Activated naive CD4-positive, alpha-beta T cell treated with Interleukin-2 at 50 U/mL for 16 hours (primary cell): ENCODE measurements around the gene SLC35B4.

ENCODE experiments used
- DNase-seq: peaks from one replicate; pipeline ENCODE4 v3.0.0-alpha.2; 2020

Gene SLC35B4

DNA sequence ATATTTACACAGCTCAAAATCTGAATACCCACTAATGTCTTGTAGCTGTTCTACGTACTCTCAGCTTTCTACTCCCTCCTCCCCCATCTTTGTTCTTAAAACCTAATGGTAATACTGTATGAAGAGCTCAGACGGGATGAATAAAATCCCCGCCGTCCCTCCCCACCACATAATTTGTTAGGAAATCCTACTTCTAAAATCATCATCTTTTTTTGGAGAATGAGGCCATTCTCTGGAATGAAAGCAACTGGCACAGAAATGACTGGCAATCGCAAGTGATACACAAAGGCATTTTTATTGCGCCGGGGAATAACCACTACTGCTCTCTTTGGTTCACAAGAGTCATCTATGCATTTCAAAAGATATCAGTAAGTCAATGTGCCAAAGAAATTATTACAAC is 27.3 kb downstream of the SLC35B4 start:
- DNase-seq: no peak

DNA sequence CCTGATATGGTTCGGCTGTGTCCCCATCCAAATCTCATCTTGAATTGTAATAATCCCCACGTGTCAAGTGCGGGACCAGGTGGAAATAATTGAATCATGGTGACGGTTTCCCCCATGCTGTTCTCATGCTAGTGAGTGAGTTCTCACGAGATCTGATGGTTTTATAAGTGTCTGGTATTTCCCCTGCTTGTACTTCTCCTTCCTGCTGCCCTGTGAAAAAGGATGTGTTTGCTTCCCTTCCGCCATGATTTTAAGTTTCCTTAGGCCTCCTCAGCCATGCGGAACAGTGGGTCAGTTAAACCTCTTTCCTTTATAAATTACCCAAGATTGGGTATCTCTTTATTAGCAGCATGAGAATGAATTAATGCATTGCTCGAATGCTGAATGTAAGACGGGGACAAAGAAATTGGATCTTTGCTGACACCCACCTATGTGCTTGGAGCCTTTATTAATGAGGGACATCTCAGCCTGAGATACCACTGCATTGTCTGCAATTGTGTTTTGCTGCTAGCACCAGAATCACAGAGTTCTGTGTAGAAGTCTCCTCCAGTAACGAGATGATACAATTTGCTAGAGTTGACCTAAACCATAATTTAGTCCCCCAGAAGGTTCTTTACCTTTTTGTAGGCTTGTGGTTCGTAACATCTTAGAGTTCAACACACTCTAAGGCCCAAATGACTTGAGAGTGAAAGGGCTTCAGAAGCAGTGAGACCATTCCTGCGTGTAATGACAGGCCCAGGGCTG is 28.6 kb downstream of the SLC35B4 start:
- no peak for DNase-seq

DNA sequence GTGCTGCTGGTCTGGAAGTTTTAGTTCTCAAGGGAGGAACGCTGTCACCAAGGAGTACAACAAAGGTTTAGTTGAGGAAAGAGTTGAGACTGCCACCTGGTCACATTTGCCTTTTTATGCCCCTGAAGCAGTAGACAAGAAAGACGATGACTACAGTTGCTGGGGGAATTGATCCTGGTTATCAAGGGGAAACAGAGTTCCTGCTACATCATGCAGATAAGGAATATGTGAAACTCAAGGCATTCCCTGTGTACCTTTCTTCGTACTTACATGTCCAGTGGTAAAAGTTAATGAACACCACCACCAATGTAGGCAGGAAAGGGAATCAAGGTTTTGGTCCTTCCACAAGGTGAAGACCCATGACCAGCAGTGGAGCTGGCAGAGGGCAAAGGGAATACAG is 31.8 kb downstream of the SLC35B4 start:
- no peak for DNase-seq

DNA sequence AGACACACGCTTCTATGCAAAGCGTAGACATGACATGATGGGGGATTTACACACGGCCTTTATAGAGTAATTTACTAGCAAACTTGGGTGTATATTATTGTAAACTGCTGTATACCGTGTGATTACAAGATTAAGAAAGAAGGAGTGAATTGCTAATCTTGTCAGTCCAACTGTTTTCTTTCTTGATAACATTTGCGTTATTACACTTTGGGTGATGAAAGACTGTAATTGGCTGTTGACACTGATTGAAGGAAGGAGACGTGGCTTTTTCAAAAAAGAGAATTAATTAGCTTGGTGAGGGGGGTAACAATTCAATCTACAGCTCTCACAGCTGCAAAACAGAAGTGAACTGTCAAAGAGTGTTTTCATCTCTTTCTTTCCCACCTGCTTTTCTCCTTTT is 32.7 kb downstream of the SLC35B4 start:
- no peak for DNase-seq

DNA sequence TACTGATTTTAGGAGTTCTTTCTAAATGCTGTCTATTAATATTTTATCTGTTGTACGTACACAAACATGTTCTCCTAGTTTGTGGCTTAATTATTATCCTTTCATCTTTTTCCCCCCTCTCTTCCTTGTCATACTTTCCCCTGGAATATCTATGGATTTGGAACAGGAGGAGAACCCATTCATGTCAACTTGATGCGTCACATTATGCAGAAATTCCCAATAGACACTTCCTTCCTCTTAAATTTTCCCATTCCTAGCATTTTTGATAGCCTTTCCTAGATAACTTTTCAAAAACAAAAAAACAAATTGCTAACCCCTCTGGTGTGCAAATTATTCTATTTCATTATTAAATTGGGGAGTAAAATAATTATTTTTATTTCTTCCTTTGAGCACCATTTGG is 36.2 kb downstream of the SLC35B4 start:
- DNase-seq: no peak

DNA sequence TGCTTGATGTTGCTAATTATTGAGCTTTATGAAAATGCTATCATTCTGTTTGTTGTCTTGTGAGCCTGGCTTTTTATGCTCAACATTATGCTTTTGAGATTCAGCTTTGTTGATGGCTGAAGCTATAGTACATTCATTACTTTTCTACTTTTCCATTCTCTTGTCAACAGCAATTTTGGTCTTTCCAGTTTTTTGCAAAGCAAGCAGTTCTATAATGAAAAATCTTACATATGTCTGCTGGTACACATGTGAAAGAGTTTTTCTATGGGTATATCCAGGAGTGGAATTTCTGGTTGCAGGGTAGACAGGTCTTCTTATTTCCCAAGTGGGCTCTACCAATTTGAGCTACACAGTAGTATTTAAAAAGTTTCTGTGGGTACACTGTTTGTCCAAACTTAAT is 36.8 kb downstream of the SLC35B4 start:
- DNase-seq: no peak

DNA sequence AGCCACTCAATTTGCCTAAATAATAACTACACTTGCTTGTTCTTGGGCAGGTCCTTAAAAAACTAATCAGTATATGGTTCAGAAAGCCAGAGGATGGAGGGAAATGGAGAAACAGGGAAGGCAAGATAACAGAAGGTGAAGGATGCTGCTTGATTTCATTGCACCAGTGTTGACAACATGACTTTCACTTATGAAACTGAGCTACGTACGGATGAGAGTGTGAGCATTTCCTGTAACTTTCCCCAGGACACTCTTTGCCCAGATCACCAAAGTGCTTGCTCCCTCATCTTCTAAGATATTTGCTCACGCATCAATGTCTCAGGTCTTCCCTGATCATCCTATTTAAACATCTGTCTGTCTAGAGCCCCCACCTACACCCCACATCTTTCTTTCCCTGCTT is 37.4 kb downstream of the SLC35B4 start:
- no peak for DNase-seq

DNA sequence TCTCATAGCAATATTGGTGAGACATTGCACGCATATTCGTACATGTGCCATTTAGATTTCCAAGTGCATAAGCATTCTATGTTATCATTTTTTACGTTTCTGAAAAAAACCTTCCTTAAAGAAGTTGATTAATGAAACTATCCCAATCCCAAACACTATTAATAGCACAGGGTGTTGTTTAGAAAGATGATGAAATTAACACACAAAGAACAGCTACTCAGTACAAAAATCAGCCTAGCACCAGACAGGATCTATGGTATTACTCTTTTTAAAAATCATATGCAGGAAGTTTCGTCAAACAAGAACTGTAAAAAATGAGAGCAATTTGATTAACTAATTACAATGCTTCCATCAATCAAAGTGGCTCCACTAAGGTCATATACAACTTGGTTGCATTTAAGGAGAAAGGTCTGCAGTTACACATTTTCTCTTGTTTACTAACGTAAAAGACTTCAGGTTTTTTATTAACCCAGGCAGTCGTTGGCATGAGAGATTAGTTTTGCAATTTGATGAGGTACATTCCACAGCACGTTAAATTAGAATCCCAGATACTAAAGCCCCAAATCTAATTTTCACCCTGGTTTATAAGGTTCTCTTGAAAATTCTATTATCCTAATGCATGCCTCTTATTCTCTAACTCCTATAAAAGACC is 38.1 kb downstream of the SLC35B4 start:
- no peak for DNase-seq

DNA sequence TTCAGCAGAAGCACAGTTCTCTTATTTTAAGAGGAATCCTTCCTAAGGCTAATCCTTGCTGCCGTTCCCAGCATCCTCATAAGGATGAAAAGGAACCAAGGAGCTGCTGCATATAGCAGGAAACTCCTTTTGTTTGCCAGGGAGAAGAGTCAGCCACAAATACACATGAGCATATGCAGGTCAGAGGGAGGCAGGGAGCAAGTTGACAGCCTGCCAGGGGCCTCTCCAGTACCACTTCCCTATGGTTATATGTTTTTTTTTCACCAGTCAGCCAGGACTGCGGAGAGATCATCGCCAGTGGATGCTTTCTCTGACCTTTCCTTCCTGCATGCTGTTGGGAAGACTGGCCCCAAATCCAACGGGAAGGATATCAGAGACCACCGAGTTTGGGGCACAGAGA is 39.8 kb downstream of the SLC35B4 start:
- DNase-seq: no peak

DNA sequence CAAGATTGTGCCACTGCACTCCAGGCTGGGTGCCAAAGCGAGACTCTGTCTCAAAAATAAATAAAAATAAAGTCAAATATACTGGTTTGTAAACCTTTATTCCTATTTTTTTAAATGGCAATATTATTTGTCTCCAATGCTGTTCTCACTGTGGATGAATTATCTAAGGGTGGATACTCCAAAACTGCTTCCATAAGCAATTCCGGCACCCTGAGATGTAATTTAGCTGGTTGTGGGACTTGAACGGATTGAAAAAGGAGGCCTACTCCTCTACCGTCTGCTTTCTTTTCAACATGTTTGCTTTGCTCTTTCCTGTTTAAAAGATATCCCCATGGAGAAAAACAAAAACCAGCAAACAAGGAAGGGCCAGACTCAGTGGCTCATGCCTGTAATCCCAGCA is 54.4 kb downstream of the SLC35B4 start:
- no peak for DNase-seq

DNA sequence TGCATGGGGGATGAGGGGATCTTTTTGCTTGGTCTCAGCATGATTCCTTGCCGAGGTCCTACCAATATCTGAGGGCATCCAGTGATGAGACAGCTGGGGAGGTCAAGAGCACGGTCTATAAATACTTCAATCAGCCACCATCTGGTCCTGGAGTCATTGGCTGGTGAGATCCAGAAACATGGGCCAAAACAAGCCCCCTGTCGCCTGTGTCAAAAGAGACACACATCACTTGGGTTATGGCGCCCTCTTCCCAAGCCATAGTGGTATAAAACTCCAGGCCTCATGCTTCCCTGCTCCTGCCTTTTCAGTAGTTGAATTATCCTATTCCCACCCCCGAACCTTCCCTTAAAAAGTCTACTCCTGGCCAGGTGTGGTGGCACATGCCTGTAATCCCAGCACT is 60.9 kb downstream of the SLC35B4 start:
- no peak for DNase-seq

DNA sequence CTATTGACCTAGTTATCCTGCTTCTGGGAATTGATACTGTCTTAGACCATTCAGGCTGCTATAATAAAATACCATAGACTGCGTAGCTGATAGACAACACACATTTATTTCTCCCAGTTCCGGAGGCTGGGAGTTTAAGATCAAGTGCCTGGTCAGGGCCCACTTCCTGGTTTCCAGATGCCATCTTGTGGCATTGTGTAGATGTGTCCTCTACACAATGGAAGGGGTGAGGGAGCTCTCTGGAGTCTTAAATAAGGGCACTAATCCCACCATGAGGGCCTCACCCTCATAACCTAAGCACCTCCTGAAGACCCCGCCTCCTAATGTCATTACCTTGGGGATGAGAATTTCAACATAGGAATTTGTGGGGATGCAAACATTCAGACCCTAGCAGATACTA is 62.4 kb downstream of the SLC35B4 start:
- no peak for DNase-seq

DNA sequence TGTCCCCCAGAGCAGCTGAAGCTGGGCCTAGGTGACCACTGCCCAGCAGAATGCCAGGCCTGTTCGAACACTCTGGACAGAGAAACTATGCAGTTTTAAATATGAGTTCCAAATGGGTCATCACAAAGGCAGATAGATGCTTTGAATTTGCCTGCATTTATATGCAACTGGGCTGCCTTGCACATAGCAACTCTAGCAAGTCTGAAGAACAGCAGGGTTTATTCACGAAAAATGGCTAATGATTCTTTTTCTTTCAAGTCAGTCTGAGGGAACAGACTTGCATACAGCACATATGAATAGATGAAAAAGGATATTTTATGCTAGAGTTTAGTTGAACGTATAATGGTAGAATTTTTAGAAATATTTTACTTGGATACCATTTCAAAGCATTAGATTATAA is 68.5 kb downstream of the SLC35B4 start:
- no peak for DNase-seq

DNA sequence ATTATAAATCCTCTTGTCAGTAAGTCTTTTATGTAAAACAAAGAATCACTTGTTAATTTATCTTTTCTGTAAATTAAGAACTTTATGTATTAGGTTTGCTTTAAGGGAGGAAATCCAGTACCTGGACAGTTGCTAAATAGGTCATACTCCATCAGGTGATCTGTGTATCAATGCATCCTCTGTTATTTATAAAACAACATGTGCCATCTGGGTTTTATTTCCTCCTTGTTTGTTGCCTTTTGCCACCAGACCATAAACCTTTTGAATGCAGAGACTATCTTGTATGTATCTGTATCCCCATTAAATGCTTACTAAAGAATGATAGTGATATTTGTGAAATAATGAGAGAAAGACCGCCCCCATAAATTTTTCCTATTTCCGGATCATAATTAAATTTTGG is 70.0 kb downstream of the SLC35B4 start:
- no peak for DNase-seq

DNA sequence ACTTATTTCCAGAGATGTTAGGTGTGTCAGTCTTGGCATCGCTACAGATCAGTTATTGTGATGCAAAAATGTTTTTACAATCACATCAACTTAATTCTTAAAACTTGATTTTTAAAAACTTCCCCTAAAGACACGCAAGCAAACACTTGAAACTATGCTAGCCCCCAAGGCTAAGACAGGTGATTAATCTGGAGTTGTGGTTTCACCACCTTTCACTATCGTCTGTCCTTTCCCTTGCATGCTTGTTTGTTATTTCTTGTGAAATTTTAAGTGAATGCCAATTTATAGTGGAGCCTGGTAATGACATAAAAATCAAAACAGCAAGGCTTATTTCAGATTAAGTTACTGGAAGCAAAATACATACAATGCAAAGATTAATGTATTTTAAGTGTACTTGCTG is 70.4 kb downstream of the SLC35B4 start:
- no peak for DNase-seq

DNA sequence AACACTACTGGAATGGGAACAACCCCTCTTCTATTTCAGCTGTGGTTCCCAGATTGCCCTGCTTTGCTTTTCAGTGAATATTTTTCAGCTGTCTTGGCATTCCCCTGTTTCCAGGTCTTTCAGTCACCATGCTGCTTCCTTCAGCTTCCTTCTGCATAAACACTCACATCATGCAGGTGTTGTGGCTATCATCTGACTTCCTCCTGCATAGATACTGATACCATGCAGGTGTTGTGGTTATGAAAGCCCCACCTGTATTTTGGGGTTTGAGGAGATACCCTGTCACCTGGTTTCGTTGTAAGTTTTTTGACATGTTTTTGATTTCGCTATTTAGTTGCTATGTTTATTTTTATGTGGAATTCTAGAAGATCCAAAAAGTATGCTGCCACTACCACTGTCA is 71.5 kb downstream of the SLC35B4 start:
- no peak for DNase-seq
